PC-9 (cell line): ENCODE results near the gene MADD. TPM values are rescaled to one million over a fixed set of nuclear protein-coding genes. Genes with fewer than 3 reads are reported as not detected.

Experiments
- BruUV-seq: library from RNA; stranded (reverse); fragments of 400-500 nt; replicated peaks from 2 replicates; lab custom pipeline; 2021; lab: Mats Ljungman, UMichigan
- CTCF ChIA-PET: fragments of 300-600 bp; sonication (Branson Sonifier 250); formaldehyde crosslinking; loops from one replicate; lab custom pipeline; 2022; ENCODE audit warnings: antibody characterized with exemption; lab: Charles Lee
- POLR2A ChIA-PET: fragments of 300-600 bp; sonication (Branson Sonifier 250); formaldehyde crosslinking; loops from one replicate; lab custom pipeline; 2022; ENCODE audit warnings: antibody characterized with exemption; ENCODE audit not compliant: unreplicated experiment; lab: Charles Lee
- DNase-seq, 2 experiments: peaks; one replicate each; pipeline versions ENCODE4 v3.0.0 to v3.0.0-alpha.2; 2015 to 2022; ENCODE audit warnings: mixed read lengths in 1 of 2
- H2AFZ ChIP-seq: fragments of 200-600 bp; sonication (generic); 2 replicates; pipeline ENCODE4 v1.8.1; 2017; ENCODE audit warnings: antibody characterized with exemption
- H3F3A ChIP-seq: fragments of 200-600 bp; sonication (generic); 2 replicates; pipeline ENCODE4 v1.8.1; 2017; ENCODE audit warnings: antibody characterized with exemption, mild to moderate bottlenecking, low read depth; ENCODE audit not compliant: insufficient read depth
- H3K27ac ChIP-seq: fragments of 200-600 bp; sonication (generic); 2 replicates; pipeline ENCODE4 v1.6.1; 2016; ENCODE audit warnings: mixed run types
- H3K27me3 ChIP-seq: fragments of 200-600 bp; sonication (generic); 2 replicates; pipeline ENCODE4 v1.6.1; 2016; ENCODE audit warnings: low read depth, mixed run types; ENCODE audit not compliant: insufficient read depth
- H3K36me3 ChIP-seq: fragments of 200-600 bp; sonication (generic); 2 replicates; pipeline ENCODE4 v1.6.1; 2016; ENCODE audit warnings: low read depth, mixed run types
- H3K4me1 ChIP-seq: fragments of 200-600 bp; sonication (generic); replicated peaks from 2 replicates; pipeline ENCODE4 v1.6.1; 2016; ENCODE audit warnings: mixed run types; ENCODE audit not compliant: insufficient read depth
- H3K4me2 ChIP-seq: fragments of 200-600 bp; sonication (generic); 2 replicates; pipeline ENCODE4 v1.6.1; 2017; ENCODE audit warnings: mixed run types
- H3K4me3 ChIP-seq: fragments of 200-600 bp; sonication (generic); 2 replicates; pipeline ENCODE4 v1.6.1; 2016; ENCODE audit warnings: mixed run types
- H3K79me2 ChIP-seq: fragments of 200-600 bp; sonication (generic); 2 replicates; pipeline ENCODE4 v1.6.1; 2017; ENCODE audit warnings: low read depth, mixed run types
- H3K9me2 ChIP-seq: fragments of 200-600 bp; sonication (generic); 2 replicates; pipeline ENCODE4 v1.8.1; 2017; ENCODE audit warnings: mild to moderate bottlenecking; ENCODE audit not compliant: insufficient read depth
- H3K9me3 ChIP-seq: fragments of 200-600 bp; sonication (generic); 2 replicates; pipeline ENCODE4 v1.8.1; 2016; ENCODE audit warnings: low read depth; ENCODE audit not compliant: insufficient read depth
- H4K20me1 ChIP-seq: fragments of 200-600 bp; sonication (generic); 2 replicates; pipeline ENCODE4 v1.8.1; 2017; ENCODE audit not compliant: insufficient read depth
- EZH2 ChIP-seq: fragments of 200-600 bp; sonication (generic); IDR thresholded peaks from 2 replicates; pipeline ENCODE4 v1.8.0; 2017; ENCODE audit warnings: antibody characterized with exemption, low read depth
- intact Hi-C: fragments of 100-400 bp; cut with micrococcal nuclease; formaldehyde crosslinking; loops from one replicate; pipeline ENCODE4 v1.10.0; 2022; ENCODE audit not compliant: unreplicated experiment
- total RNA-seq: library from RNA; stranded (reverse); gene quantifications from 2 replicates; pipeline ENCODE4 v1.2.3, GENCODE V29; 2021
- TF ChIP-seq, protein P1 (sequence below): fragments of 200-600 bp; sonication (generic); conservative IDR thresholded peaks from 2 replicates; pipeline ENCODE4 v1.6.1; 2017; ENCODE audit warnings: mixed run types, antibody characterized with exemption, mild to moderate bottlenecking, moderate library complexity

MADD gene
- total RNA-seq, 1 experiment from 2014 or later = 65.9 TPM

DNA sequence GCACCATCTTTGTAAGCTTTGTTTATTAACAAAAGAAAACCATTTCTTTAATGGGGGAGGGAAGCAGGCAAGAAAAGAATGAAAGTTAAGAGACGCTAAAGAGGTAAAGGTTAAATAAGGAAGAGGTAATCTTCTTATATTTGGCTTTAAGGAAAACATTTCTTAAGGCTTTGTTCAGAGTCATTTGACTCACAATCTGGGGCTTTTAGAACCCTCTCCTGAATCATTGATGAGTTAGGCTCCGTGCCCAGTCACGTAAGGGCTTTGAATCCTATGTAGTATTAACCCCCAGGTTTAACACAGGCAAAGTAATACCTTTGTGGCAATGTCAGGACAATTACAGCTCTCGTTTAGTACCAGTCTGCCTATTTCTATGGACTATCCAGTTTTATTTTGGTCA, 26.1 kb downstream of the MADD start:
- DNase-seq = no peak
- H3K27ac ChIP-seq = no peak overlapping the region
- TF ChIP-seq, protein P1, sequence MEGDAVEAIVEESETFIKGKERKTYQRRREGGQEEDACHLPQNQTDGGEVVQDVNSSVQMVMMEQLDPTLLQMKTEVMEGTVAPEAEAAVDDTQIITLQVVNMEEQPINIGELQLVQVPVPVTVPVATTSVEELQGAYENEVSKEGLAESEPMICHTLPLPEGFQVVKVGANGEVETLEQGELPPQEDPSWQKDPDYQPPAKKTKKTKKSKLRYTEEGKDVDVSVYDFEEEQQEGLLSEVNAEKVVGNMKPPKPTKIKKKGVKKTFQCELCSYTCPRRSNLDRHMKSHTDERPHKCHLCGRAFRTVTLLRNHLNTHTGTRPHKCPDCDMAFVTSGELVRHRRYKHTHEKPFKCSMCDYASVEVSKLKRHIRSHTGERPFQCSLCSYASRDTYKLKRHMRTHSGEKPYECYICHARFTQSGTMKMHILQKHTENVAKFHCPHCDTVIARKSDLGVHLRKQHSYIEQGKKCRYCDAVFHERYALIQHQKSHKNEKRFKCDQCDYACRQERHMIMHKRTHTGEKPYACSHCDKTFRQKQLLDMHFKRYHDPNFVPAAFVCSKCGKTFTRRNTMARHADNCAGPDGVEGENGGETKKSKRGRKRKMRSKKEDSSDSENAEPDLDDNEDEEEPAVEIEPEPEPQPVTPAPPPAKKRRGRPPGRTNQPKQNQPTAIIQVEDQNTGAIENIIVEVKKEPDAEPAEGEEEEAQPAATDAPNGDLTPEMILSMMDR = no peak
- no peak for TF ChIP-seq EZH2
- peaks cover 9% of the 10 kb centered on the region; the same call in 1 of the 2 replicates for H3F3A ChIP-seq
- no peaks in the 10 kb centered on the region for H3K9me2 ChIP-seq
- no TSS peak for BruUV-seq
- ChIA-PET POLR2A (no interaction called here), CTCF (interaction anchor here (0.7 kb wide), 1 partner anchor 59 kb away, joined by 3 read pairs; no protein-coding TSS in a partner anchor)
- H3K79me2 ChIP-seq = no peaks in the 10 kb centered on the region
- no peak overlapping the region for H3K4me3 ChIP-seq
- H3K4me1 ChIP-seq = no peaks in the 10 kb centered on the region
- intact Hi-C loops = no loop called here
- H3K9me3 ChIP-seq = no peaks in the 10 kb centered on the region
- no peaks in the 10 kb centered on the region for H3K27me3 ChIP-seq
- no peak overlapping the region for H3K4me2 ChIP-seq
- no peaks in the 10 kb centered on the region for H4K20me1 ChIP-seq
- no peak overlapping the region for H2AFZ ChIP-seq
- H3K36me3 ChIP-seq = peaks cover 28% of the 10 kb centered on the region

DNA sequence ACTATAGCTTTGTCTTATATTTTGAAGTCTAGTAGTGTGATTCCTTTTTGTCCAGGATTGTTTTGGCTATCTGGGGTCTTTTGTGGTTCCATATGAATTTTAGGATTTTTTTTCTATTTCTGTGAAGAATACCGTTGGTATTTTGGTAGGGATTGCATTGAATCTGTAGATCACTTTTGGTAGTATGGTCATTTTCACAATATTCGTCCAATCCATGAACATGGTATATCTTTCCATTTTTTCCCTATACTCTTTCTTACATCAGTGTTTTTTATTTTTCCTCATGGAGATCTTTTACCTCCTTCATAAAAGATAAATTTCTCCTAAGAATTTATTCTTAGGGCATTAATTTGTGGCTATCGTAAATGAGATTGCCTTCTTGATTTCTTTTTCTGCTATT, 29.1 kb downstream of the MADD start:
- DNase-seq = no peak
- Histone ChIP-seq H3K9me2 (no peaks in the 10 kb centered on the region), H3K79me2 (no peaks in the 10 kb centered on the region), H3K9me3 (no peaks in the 10 kb centered on the region), H2AFZ (no peak overlapping the region), H3K36me3 (peaks cover 43% of the 10 kb centered on the region), H3K27ac (no peak overlapping the region), H3K27me3 (no peaks in the 10 kb centered on the region), H4K20me1 (no peaks in the 10 kb centered on the region), H3K4me2 (no peak overlapping the region), H3K4me1 (no peaks in the 10 kb centered on the region), H3K4me3 (no peak overlapping the region), H3F3A (peaks cover 9% of the 10 kb centered on the region; the same call in 1 of the 2 replicates)
- intact Hi-C loops = no loop called here
- TF ChIP-seq, protein P1 = no peak
- no peak for TF ChIP-seq EZH2
- POLR2A ChIA-PET = no interaction called here
- BruUV-seq = no TSS peak
- CTCF ChIA-PET = no interaction called here

DNA sequence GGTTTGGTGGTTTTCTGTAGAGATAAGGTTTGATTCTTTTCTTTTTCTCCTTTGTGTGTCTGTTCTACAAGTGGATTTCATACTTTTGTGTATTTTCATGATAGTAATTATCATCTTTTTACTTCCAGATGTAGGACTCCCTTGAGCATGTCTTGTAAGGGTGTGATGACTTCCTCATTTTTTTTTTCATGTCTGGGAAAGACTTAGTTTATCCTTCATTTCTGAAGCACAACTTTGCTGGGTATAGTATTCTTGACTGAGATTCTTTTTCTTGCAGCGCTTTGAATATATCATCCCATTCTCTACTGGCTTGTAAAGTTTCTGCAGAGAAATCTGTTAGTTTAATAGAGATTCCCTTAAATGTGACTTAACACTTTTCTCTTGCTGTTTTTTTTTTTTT, 32.9 kb downstream of the MADD start:
- ChIA-PET CTCF (no interaction called here), POLR2A (no interaction called here)
- TF ChIP-seq, protein P1 = no peak
- no peak for TF ChIP-seq EZH2
- no peaks in the 10 kb centered on the region for H3K79me2 ChIP-seq
- no peak overlapping the region for H3K4me2 ChIP-seq
- peaks cover 43% of the 10 kb centered on the region for H3K36me3 ChIP-seq
- H3K9me3 ChIP-seq = no peaks in the 10 kb centered on the region
- H4K20me1 ChIP-seq = no peaks in the 10 kb centered on the region
- H3K4me1 ChIP-seq = no peaks in the 10 kb centered on the region
- 0 out of 2 replicates have a peak, but pooled peaks cover 4% of the 10 kb centered on the region for H3F3A ChIP-seq
- H3K27ac ChIP-seq = no peak overlapping the region
- no peak overlapping the region for H2AFZ ChIP-seq
- DNase-seq = no peak
- H3K9me2 ChIP-seq = no peaks in the 10 kb centered on the region
- H3K27me3 ChIP-seq = no peaks in the 10 kb centered on the region
- H3K4me3 ChIP-seq = no peak overlapping the region
- BruUV-seq = no TSS peak
- intact Hi-C loops = no loop called here
